ENCODE measurements around the gene GRM8.

DNA sequence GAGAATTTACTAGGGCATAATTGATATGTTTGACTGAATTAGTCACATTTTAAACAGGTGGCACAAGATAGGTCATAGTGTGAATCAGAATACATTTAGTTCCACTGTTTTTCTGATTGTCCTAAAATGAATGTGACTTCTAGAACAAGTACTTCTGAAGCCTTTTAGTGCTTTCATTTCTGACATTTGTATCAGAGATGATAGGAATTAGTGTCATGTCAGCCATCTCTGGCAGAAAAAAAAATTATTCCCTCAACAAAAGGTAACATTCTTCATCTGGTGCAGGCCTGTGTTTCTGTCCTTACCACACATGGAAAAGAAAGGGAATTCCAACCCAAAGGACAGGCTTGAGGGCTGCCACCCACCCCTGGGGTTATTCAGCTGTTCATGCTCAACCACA is 21.3 kb downstream of the GRM8 start:
- TF ChIP-seq ELF4 (IDR thresholded peaks at IDR 0.05), result no peak
- no peak for TF ChIP-seq ZNF384 (IDR thresholded peaks at IDR 0.05)
- TF ChIP-seq HDGF (IDR thresholded peaks at IDR 0.05; ENCODE audit: borderline replicate concordance), result no peak
- TF ChIP-seq FOXM1 (IDR thresholded peaks at IDR 0.05; ENCODE audit: borderline replicate concordance), result no peak

Measured in HEK293T (cell line).